Ishikawa (cell line): ENCODE results near the gene ZNF578.

Experiments
- CREB1 ChIP-seq: IDR thresholded peaks from 2 replicates; pipeline ENCODE4 v1.6.1; 2012; ENCODE audit warnings: low read depth
- EP300 ChIP-seq: IDR thresholded peaks from 2 replicates; pipeline ENCODE4 v1.6.1; 2012; ENCODE audit warnings: borderline replicate concordance

- TF ChIP-seq EP300, result no peak
- no peak for TF ChIP-seq CREB1
Observed at GRCh38 chr19:52524086-52524485, 70.7 kb downstream of the ZNF578 start.
